Activated naive CD8-positive, alpha-beta T cell (primary cell): Measurements from ENCODE around the gene SPG21.

Experiments
- H3K27ac Mint-ChIP-seq: one replicate; pipeline ENCODE4 v1.8.0; 2021; ENCODE audit warnings: mixed read lengths
- H3K27me3 Mint-ChIP-seq: one replicate; pipeline ENCODE4 v1.8.0; 2021; ENCODE audit warnings: mixed read lengths
- H3K36me3 Mint-ChIP-seq: one replicate; pipeline ENCODE4 v1.8.0; 2021; ENCODE audit warnings: mixed read lengths
- H3K4me1 Mint-ChIP-seq: one replicate; pipeline ENCODE4 v1.8.0; 2021; ENCODE audit warnings: low read depth, mixed read lengths
- H3K4me3 Mint-ChIP-seq: one replicate; pipeline ENCODE4 v1.8.0; 2021; ENCODE audit warnings: mild to moderate bottlenecking, mixed read lengths
- H3K9me3 Mint-ChIP-seq: one replicate; pipeline ENCODE4 v1.8.0; 2021; ENCODE audit warnings: low read depth, mixed read lengths

SPG21 gene

DNA sequence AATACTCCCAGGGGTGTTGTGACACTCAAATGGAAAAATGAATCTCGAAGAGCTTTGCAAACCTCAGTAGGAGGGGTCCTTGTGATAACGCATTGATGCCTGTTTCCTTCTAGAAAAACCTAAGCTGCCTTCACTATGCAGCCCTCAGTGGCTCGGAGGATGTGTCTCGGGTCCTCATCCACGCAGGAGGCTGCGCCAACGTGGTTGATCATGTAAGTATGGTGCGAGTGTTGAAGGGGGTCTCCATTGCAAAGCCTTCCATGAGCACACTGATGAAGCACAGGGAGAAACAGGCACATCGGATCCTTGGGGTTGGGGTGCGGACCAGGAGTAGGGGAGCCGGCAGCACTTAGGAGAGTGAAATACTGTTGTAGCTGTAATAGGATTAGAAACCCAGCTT lies 55.7 kb downstream of the SPG21 start:
- no peaks in the 10 kb centered on the region for H3K4me1 Mint-ChIP-seq

DNA sequence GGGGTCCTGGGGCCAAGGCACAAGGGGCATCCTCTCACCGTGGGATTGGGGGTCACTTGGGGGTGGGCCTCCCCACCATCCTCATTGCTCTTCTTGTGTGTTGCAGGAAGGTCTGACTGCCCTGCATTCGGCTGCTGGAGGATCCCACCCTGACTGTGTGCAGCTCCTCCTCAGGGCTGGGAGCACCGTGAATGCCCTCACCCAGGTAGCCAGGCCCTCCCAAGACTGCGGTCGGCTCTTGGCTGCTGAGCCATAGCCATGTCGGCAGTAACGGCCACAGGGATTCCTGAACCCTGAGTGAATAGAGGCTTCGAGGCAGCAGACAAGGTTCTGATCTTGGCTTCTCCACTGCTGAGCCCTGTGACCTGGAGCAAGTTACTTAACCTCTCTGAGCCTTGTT lies 58.3 kb downstream of the SPG21 start:
- no peaks in the 10 kb centered on the region for H3K9me3 Mint-ChIP-seq
- no peak overlapping the region for H3K27ac Mint-ChIP-seq
- H3K27me3 Mint-ChIP-seq: no peaks in the 10 kb centered on the region

More for the DNA sequence above, 55.7 kb downstream of the SPG21 start:
- no peaks in the 10 kb centered on the region for H3K9me3 Mint-ChIP-seq
- H3K27ac Mint-ChIP-seq: no peak overlapping the region
- no peak overlapping the region for H3K4me3 Mint-ChIP-seq
- H3K36me3 Mint-ChIP-seq: peaks cover 13% of the 10 kb centered on the region
- H3K27me3 Mint-ChIP-seq: no peaks in the 10 kb centered on the region

DNA sequence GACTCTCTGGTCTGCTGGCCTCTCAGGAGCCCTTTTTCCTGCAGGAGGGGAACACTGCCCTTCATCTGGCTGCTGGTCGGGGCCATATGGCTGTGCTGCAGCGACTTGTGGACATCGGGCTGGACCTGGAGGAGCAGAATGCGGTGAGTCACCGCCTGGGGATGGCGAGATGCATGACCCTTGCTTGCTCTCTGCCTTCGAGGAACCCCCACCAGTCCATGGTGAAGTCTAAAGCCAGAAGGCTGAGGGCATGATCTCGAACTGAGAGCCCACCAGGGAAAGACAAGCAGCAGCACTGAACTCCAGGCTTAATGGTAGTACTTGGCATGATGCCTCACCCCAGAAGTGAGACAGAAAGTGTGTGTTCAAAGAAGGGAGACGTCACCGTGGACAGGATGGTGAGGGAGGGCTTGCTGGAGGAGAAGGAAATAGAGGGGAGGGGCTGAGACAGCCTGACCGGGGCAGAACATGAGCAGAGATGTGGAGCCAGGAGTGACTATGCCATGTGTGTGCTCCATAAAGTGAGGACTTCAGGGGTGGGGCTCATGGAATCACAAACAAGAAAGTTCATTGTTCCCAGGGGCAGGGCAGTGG lies 58.8 kb downstream of the SPG21 start:
- no peaks in the 10 kb centered on the region for H3K27me3 Mint-ChIP-seq
- H3K9me3 Mint-ChIP-seq: no peaks in the 10 kb centered on the region
- H3K4me1 Mint-ChIP-seq: no peaks in the 10 kb centered on the region
- peaks cover 17% of the 10 kb centered on the region for H3K36me3 Mint-ChIP-seq
- H3K27ac Mint-ChIP-seq: no peak overlapping the region
- no peak overlapping the region for H3K4me3 Mint-ChIP-seq

More for the DNA sequence above, 58.3 kb downstream of the SPG21 start:
- H3K4me3 Mint-ChIP-seq: no peak overlapping the region
- peaks cover 13% of the 10 kb centered on the region for H3K36me3 Mint-ChIP-seq
- H3K4me1 Mint-ChIP-seq: no peaks in the 10 kb centered on the region

DNA sequence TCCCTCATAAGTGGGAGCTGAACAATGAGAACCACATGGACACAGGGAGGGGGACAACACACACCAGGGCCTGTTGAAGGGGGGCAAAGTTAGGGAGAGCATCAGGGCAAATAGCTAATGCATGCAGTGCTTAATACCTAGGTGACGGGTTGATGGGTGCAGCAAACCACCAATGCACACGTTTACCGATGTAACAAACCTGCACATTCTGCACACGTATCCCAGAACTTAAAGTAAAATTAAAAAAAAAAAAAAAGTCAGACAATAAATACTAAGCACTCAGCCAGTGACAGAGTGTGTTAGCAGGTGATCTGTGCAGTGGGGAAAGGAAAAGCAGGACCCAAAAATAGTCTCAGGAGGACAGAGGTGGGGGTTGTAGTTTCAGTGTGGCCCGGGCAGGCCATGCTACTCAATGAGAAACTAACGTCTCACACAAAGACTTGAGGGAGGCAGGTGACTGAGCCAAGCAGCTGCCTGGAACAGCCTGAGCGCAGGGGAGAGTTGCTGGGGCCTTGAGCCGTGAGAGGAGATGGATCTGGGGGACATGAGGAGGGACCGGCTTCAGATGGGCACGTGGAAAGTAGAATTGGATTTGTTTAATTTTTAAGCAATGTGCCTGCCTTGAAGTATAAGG lies 59.6 kb downstream of the SPG21 start:
- no peaks in the 10 kb centered on the region for H3K9me3 Mint-ChIP-seq
- H3K36me3 Mint-ChIP-seq: peaks cover 17% of the 10 kb centered on the region
- no peak overlapping the region for H3K4me3 Mint-ChIP-seq
- no peaks in the 10 kb centered on the region for H3K4me1 Mint-ChIP-seq
- no peak overlapping the region for H3K27ac Mint-ChIP-seq
- no peaks in the 10 kb centered on the region for H3K27me3 Mint-ChIP-seq

DNA sequence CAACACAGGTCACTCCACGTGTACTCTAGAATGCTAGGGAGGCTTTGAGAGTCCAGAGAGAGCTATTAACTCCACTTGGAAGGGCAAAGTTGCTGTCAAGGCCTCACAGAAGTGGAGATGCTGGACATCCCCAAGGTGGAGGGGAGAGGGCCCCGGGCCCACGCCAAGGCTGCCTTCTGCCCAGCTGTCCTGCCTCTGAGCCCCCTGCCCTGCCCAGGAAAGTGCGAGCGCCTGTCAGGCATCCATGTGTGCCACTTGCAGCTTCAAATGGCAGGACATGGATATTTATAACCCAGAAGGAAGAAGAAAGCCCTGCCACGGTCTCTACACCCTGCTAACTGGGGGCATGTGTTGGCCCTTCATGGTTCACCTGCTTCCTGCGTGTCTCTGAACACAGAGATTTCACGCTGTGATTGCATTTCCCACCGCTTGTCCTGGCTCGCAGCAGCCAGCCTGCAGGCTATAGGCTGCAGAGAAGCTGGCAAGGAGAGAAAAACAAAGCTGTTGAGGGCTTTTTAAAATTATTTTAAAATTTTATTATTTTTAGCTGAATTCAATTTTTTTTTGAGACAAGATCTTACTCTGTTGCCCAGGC lies 61.0 kb downstream of the SPG21 start:
- H3K27me3 Mint-ChIP-seq: no peaks in the 10 kb centered on the region
- no peak overlapping the region for H3K27ac Mint-ChIP-seq
- H3K36me3 Mint-ChIP-seq: peaks cover 13% of the 10 kb centered on the region
- no peaks in the 10 kb centered on the region for H3K9me3 Mint-ChIP-seq
- H3K4me1 Mint-ChIP-seq: no peaks in the 10 kb centered on the region
- no peak overlapping the region for H3K4me3 Mint-ChIP-seq

DNA sequence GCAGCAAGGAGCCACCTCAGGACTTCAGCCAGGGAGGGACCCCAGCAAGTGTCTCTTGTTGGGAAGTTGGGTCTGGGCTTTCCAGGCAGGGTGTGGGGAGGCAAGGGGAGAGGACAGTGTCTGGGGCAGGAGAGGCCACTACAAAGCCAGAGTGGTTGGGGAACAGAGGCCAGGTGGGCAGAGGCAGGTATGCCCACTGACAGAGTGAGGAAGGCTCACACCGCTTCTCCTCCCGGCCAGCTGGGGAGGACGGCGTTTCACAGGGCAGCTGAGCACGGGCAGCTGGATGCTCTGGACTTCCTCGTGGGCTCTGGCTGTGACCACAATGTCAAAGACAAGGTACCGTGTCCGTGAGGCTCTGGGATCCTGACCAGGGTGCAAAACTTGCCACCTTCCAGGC lies 63.1 kb downstream of the SPG21 start:
- Mint-ChIP-seq H3K27ac (no peak overlapping the region), H3K27me3 (no peaks in the 10 kb centered on the region), H3K9me3 (no peaks in the 10 kb centered on the region), H3K36me3 (peaks cover 10% of the 10 kb centered on the region), H3K4me3 (no peak overlapping the region), H3K4me1 (no peaks in the 10 kb centered on the region)

DNA sequence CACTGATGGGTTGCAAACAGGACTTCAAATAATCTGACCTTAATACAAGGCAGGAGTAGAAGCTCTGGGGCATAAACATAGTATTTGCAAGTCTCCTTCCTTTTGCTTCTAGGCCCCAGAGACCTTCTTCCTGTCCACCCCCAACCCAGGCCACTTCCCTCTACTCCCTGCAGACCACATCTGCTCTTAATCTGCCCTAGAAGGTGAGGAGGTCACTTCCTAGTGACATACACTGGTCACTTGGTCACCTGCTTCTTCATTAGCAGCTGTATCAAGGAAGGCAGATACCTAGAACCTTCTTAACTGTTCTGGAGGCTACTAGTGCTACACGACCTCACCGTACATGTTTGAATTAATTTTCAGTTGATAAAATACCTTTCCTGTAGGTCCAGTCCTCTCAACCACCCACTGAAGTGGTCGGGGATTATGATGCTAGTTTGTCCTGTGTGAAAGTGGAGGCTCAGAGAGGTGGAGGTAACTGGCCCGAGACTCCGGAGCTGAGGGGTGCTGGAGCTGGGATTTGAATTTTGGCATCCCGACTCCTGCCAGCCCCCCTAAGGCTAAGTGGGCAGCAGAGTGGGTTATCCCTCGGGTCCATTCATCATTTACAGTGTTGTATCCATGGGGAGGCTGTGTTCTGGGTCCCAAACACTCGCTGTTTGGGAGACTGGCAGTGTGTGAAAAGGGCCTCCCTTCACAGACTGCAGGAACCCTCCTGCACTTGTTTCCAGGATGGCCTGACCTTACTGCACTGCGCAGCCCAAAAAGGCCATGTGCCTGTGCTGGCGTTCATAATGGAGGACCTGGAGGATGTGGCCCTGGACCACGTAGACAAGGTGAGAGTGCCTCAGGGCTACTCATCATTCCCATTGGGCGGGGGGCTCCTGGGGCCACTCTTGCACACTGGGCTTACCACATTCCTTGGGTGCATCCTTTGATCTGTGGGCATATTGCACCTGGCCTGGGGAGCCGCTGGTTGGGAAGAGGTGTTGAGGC lies 64.1 kb downstream of the SPG21 start:
- Mint-ChIP-seq H3K4me3 (no peak overlapping the region), H3K27ac (no peak overlapping the region), H3K36me3 (peaks cover 7% of the 10 kb centered on the region), H3K9me3 (no peaks in the 10 kb centered on the region), H3K4me1 (no peaks in the 10 kb centered on the region), H3K27me3 (no peaks in the 10 kb centered on the region)

DNA sequence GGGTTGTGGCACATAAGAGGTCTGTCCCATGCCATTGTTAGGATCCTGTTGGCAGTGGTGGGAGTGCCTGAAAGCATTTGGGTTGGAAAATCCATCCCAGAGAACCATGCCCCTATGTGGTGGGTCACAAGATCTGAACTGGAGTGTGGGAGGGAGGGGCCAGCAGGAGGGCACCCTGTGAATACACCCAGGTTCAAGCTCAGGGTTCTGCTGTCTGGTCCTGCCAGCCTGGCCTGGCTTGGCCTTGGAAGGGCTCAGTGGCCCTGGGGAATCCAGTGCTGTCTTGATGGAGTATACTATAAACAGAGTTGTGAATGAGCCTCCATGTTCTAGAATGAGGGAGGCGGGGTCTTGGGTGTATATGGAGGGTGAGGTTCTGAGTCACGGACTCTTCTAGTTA lies 66.2 kb downstream of the SPG21 start:
- H3K27me3 Mint-ChIP-seq: no peaks in the 10 kb centered on the region

DNA sequence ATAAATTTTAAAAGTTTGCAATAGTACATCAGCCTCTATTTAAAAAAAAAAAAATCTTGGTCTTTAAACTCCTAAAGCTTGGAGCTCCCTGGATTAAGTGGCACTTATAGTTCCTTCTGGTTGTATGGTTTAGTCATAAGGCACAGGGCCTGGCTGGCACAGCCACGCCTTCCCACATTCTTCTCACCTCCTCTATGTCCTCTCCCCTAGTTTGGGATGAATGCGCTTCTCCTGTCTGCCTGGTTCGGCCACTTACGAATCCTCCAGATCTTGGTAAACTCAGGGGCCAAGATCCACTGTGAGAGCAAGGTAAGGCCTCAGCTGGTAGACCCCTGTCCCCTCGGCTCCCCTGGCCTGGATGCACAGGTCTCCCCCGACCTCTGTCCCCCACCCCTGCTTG lies 68.0 kb downstream of the SPG21 start:
- no peak overlapping the region for H3K4me3 Mint-ChIP-seq
- no peaks in the 10 kb centered on the region for H3K27me3 Mint-ChIP-seq
- no peaks in the 10 kb centered on the region for H3K4me1 Mint-ChIP-seq
- no peak overlapping the region for H3K27ac Mint-ChIP-seq
- H3K9me3 Mint-ChIP-seq: no peaks in the 10 kb centered on the region
- peaks cover 4% of the 10 kb centered on the region for H3K36me3 Mint-ChIP-seq

More for the DNA sequence above, 66.2 kb downstream of the SPG21 start:
- Mint-ChIP-seq H3K4me3 (no peak overlapping the region), H3K9me3 (no peaks in the 10 kb centered on the region), H3K27ac (no peak overlapping the region), H3K36me3 (peaks cover 7% of the 10 kb centered on the region), H3K4me1 (no peaks in the 10 kb centered on the region)

DNA sequence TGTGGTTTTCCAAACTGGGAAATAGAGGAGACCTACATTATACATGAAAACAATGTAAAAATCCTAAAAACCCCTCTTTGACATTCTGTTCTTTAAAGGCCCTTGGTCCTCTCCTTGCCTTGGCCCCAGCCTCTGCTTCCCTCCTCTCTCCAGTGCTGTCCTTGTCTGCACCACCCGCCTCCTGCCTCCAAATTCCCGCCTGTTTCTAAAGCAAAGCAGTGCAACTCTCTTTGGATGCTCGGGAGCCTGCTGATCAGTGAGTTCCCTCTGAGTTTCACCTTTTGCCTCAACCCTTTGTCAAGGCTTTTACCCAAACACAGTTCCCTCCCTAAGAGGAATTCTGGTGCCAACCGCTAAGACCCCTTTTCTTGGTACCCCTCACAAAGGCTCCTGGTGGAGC lies 70.0 kb downstream of the SPG21 start:
- Mint-ChIP-seq H3K27me3 (no peaks in the 10 kb centered on the region), H3K4me3 (no peak overlapping the region), H3K36me3 (no peaks in the 10 kb centered on the region), H3K27ac (no peak overlapping the region), H3K9me3 (no peaks in the 10 kb centered on the region), H3K4me1 (peaks cover 2% of the 10 kb centered on the region)

DNA sequence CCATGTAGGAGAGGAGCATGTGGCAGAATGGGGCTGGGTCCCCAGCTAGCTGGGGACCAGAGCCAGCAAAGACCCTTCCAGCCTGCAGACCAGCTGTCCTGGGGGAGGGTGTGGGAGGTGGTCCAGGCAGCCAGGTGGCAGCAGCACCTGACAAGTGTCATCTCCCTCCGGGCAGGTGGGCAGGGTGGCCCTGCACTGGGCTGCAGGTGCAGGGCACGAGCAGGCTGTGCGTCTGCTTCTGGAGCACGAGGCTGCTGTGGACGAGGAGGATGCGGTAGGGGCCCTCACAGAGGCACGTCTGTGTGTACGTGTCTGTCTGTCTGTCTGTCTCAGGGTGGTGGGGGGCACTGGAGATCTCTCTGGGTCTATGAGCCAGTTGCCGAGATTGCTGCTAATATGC lies 72.5 kb downstream of the SPG21 start:
- Mint-ChIP-seq H3K9me3 (no peaks in the 10 kb centered on the region), H3K4me1 (peaks cover 6% of the 10 kb centered on the region), H3K27ac (no peak overlapping the region), H3K36me3 (no peaks in the 10 kb centered on the region), H3K4me3 (no peak overlapping the region), H3K27me3 (no peaks in the 10 kb centered on the region)

DNA sequence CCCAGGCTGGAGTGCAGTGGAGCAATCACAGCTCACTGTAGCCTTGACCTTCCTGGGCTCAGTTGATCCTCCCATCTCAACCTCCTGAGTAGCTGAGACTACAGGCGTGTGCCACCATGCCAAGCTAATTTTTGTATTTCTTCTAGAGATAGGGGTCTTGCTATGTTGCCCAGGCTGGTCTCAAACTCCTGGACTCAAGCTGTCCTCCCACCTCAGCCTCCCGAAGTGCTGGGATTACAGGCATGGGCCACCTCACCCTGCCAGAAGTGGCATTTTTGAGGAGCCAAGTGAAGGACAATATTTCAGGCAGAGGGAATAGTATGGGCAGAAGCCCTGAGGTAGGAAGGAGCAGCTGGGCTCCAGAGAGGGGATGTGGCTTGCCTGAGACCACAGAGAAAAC lies 73.3 kb downstream of the SPG21 start:
- Mint-ChIP-seq H3K9me3 (no peaks in the 10 kb centered on the region), H3K4me3 (no peak overlapping the region), H3K4me1 (peaks cover 8% of the 10 kb centered on the region), H3K36me3 (no peaks in the 10 kb centered on the region), H3K27ac (no peak overlapping the region), H3K27me3 (no peaks in the 10 kb centered on the region)

DNA sequence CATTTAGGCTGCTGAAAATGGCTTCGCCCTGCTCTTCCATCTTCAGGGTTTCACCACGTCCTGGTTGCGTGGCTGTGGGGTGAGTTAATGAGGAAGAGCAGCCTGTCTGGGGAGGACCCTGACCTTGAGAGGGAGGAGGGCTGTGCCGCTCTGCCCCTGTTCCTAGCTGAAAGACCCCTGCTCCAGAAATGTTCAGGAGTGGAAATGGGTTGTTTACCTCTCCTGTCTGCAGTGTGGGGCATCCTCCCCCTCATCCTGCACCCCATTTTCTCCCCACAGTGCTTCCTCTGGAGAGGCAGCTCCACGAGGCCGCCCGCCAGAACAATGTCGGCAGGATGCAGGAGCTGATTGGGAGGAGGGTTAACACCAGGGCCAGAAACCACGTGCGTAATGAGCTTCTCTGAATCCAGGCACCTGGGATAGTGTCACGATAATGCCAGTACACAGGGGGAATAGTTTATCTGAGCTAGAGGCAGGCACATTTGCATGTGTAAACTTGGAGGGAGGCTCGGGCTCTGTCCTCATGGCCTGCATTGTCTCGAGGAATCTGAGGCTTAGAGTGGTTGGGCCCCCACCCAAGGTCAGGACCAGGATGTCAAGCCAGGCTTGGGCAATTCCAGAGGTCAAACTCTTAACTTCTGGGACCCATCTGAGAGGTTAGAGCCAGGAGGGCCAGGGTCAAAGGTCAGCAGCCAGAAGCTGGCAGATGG lies 74.0 kb downstream of the SPG21 start:
- H3K4me1 Mint-ChIP-seq: peaks cover 14% of the 10 kb centered on the region
- no peaks in the 10 kb centered on the region for H3K27me3 Mint-ChIP-seq
- H3K4me3 Mint-ChIP-seq: no peak overlapping the region
- H3K36me3 Mint-ChIP-seq: no peaks in the 10 kb centered on the region
- no peaks in the 10 kb centered on the region for H3K9me3 Mint-ChIP-seq
- no peak overlapping the region for H3K27ac Mint-ChIP-seq
